Stimulated activated CD4-positive, alpha-beta T cell treated with anti-CD3 and anti-CD28 coated beads, Interleukin-12 subunit alpha, Interleukin-12 subunit beta, amount 100 ng/mL, for 24 hours (primary cell): ENCODE measurements around the gene OLFM1.
"Not testable (repeated sequence)": the region's sequence is repeated elsewhere in the genome, so short reads cannot be mapped to it uniquely, and the experiment has no call there.

Source experiments
- DNase-seq, 2 experiments: peaks; one replicate each; pipeline ENCODE4 v3.0.0-alpha.2; 2020; ENCODE audit warnings: low read depth in 2 of 2

Gene OLFM1

DNA sequence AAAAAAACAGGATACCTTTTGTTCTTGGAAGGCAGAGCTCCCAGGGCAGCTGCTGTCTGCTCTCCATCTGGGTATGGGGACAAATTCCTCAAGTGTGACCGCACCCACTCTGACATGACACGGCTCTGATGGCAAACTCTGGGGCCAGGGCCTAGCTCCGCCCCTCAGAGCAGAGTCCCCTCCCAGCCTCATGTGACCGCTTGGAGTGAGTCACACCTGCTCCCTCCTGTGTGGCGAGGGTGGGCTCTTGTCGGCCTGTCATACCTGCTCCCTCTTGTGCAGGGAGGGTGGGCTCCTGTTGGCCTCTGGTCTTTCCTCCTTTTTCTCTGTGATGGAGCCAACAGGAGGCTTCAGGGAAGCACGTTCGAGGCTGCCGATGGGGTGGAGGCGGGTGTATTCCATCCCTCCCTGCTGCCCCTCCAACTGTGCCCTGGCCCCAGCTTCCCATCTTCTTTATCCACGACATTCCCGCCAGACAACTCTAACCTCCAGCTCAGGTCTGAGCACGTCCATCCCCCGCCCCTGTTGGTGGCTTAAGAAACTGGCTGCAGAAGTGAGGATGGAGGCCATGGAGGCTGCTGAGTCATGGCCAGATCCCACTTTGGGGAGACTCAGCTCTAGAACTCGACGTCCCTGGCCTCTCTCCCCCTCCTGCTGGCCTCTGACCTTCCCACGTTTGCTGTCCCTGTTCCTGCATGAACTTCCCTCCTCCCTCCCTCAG is 65.3 kb downstream of the OLFM1 start:
- DNase-seq = no peak

DNA sequence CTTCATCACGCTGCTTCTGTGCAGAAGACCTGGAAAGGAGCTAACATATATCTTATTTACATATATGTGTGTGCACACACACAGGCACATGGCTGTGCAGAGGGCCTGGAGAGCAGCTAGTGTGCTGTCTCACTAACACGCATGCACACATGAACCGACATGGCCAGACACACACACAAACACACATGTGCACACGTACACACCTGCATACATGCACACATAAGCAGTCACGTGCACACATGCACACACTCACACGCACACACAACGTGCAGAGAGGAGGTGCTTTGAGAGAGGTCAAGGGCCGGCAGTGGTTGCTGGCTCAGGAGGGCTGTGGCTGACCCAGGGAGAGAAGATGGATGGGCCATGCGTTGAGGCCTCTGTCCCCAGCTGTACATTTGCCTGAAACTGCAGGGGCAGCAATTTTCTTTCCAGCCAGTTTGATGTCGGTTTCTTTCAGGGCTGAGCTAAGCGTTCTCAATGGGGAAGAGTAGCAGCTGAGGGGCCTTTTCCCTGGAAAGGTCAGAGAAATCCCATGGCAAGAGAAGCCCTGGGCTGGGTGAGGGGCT is 66.7 kb downstream of the OLFM1 start:
- DNase-seq = no peak

DNA sequence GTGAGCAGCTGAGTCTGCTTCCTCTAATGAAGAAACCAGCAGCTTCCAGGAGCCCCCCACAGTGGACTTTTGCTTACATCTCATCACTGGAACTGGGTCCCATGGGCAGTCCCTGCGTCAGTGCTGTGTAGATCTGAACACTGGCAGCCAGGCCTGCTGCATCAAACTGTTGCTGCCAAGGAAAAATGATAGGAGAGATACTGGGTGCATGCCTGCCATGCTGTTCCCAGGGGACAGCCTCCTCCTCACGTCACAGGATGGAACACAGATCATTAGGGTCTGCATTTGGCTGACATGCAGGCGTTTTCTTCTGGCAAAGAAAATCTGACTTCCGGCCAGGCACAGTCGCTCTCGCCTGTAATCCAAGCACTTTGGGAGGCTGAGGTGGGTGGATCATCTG is 67.9 kb downstream of the OLFM1 start:
- no peak for DNase-seq

DNA sequence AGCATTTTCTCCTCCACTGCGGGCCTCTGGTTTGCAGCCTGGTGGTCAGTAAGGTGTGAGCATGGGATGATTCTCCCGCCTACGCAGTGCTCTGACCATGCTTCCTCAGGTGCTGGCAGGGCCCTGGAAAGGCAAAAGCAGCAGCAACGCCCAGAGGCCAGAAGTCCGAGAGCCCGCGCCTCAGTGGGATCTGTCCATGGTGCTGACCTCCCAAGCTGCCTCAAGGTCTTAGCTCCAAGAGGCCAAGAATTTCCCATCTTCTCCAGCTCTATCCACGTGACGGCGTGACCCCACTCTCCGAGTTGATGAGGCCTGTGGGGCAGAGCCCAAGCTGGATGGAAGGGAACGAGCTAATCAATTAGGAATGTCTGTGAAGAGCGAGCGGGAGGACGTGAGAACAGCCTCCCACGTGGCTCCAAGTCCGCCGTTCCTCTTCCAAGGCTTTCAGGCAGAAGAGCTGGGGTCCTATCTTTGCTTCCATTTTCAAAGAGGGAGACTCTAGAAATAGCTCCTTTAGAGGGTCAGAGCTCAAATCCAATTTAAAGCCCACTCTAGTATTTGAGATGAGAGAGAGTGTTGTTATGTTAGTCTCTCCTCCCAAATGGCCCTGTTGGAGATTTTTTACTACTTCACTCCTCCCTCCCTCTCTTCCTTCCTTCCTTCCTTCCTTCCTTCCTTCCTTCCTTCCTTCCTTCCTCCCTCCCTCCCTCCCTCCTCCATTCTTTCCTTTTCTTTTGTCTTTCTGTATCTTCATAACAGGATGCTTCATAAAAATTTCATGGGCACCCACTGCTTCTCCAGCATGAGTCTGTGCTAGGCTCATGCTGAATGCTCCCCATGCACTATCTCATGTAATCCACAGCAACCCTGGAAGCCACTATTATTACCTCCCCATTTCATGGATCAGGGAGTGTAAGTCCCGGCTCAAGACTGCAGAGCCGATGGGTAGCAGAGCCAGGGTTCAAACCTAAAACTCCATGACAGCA is 69.3 kb downstream of the OLFM1 start:
- no peak for DNase-seq

DNA sequence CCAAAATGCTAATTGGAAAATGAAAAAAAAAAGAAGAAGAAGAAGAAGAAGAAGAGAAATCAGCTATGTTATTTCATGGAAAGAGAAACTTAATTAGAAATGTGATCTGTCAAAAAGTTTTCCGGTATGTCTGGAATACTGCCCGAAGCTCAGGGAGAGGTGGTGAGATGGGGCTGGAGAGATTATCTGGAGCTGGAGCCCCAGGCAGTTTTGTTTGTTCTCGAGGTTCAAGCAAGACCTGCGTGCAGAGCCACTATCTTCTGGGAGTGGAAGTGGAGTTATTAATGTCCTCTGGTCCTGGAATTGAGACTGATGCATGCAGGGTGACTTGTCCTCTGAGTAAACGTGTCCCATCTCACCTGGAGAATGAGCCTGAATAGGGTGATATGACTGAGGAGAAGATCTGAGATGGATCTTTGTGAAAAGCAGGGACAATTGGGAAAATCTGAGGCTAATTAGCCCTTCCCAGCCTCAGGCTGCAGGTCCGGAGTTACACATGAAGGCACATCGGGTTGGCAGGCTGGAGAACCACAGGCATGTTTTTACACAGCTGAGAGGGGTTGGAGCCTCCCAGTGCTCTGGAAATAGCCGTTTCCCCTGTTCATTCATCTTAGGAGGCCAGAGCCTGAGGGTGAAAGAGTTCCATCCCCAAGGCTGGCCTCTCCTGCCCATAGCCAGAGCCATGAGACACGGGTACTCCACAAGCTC is 70.5 kb downstream of the OLFM1 start:
- no peak for DNase-seq

DNA sequence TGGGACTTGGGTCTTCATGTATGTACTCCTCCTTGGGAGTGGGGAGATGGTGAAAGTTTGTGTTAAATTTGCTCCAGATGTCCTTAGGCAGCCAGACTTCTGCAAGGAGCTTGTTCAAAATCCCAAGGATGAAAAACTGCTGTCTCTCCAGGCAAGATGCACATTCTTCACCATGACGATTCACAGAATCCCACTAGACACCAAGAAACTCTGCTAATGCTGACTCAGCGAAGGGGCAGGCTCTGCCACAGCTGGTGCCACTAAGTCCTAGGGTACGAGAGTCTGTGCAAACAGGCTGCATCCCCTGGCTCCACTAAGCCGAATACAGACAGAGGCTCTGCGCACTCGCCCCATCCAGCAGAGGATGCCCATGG is 71.1 kb downstream of the OLFM1 start:
- DNase-seq = no peak

DNA sequence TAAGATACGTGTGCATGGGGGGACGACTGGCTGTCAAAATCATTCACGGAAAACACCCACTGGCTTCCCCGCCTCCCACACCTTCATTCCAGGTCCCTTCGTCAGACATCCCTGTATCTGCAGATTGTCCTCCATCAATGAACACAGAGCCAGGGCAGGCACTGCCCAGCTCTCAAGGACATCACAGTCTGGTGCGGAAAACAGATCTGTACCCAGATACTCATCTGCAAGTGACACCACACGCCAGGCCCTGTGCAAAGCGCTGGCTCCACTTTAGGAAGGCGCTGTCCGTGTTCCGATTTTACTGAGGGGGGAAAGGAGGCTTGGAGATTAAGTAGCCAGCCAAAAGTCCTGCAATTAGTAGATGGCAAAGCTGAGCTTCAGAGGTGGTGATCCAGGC is 72.3 kb downstream of the OLFM1 start:
- no peak for DNase-seq

DNA sequence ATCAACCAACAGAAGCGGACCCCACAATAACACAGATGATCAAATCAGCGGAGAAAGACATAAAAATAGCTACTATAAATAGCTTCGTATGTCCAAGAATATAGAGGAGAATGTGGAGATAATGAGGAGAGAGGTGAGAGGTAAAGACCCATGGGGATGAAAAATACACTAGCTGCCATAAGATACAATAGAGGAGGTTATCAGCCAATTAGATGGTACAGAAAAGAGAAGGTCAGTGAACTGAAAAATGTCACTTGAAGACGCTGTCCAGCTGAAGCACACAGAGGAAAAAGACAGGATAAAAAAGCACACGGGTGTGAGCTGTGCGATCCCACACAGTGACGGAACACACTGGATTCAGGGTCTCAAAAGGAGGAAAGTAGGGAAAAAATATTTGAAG is 73.4 kb downstream of the OLFM1 start:
- no peak for DNase-seq

DNA sequence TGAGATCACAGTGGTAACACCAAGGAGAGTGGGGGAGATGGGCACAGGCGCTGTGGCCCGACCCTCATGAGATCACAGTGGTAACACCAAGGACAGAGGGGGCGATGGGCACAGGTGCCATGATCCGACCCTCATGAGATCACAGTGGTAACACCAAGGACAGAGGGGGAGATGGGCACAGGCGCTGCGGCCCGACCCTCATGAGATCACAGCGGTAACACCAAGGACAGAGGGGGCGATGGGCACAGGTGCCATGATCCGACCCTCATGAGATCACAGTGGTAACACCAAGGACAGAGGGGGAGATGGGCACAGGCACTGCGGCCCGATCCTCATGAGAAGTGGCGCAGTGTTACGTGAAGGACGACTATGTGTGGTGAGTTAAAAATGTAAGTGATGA is 75.1 kb downstream of the OLFM1 start:
- DNase-seq = not testable (repeated sequence)

DNA sequence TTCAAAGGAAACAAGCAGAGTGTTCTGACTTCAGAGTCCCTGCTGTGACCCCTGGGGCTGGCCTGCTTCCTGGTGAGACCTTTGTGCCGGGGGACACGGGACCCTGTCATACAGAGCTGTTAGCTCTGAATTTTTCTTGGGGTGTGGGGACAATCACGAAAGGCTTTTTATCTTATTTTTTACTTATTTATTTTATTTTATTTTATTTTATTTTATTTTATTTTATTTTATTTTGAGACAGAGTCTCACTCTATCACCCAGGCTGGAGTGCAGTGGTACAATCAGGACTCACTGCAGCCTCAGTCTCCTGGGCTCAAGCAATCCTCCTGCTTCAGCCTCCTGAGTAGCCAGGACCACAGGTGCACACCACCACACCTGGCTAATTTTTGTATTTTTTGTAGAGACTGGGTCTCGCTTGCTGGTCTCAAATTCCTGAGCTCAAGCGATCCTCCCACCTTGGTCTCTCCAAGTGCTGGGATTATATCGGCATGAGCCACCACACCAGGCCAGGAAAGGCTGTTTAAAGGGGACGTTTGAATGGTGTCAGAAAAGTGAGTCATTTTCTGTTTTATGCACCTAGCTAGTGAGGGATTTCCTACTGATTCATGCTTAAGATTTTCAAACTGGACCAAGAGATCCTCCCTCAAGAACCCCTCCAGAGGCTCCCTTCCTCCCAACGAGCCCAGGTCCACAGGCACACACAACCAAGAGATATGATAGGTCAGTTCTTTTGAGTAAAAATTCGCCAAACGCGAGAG is 75.7 kb downstream of the OLFM1 start:
- DNase-seq = no peak

DNA sequence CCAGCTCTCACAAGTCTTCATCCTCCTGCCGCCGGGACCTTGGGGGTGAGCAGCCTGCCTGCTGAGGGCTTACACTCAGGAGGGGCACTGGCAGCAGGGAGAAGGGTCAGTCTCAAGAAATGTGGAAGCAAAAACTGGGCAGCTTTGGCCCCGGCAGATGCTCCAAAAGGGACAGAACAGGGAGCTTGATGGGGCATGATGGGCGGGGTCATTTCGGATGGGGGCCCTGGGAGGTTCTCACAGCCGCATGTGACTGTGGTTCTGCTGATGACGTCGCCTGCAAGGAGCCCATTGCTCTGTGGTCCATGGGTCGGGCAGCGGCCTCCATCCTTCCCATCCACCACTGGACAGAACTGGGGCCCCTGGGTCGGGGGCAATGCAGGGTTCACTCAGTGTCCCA is 76.6 kb downstream of the OLFM1 start:
- DNase-seq = no peak

DNA sequence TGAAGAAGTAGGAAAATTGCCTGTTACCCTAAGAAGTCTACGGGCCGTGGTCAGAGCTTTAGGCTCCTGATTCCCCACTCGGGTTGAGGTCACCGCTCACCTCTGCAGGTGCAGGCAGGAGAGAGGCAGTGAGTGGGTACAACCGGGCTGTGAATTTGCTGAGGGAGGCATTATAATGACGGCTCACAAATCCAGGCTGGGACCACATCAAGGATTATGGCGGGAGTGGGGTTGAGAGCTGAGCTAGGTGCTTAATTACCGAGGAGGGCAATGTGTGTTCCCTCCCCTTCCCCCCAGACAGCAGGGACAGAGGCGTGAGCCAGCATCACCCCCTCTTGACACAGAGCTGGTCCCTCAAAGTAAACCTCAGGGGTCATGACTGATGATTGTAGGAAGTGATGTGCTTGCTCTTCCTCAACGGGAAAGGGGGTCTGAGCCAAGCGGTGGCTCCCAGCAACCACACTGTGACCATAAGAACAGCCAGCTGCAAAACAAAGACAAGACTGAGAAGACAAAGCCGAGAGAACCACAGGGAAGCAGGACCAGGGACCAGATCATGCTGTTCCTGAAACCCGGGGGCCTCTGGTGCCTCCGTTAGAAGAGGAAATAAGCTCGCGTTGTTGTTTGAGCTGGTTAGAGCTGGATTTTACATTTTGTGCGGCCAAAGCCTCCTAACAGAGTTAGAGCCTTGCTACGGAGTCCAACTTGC is 77.7 kb downstream of the OLFM1 start:
- no peak for DNase-seq

DNA sequence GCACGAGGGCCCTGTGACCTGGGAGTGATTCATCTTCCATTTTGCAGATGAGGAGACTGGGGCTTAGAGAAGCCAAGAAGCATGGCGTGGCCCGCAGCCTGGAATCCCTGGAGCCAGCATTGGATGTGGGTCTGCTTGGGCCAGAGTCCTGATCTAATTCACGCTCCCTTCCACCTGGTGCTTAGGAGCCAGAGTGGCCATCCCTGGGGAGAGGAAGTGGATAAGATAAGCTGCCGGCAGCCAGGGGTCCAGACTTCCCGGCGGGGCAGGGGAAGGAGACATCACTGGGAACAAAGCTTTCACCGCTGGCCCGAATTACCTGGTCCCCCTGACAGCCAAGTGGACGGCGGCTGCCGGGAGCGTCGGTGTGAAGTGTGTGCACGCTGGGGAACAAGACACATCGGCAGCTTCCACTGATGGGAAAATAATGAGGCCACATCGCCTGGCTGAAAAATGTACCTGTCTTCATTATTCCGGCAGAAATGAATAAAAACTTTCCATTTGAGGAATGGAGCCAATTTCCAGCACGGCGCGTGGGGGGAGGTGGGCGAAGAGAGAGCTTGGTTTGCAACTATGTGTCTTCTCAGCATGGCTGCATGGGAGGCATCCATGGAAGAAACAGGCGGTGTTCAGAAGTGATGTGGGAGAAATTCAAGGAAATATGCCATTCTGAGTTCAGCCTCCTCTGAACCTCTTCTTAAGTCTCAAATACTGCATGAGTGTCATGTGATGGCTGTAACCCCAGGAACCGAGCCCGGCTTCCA is 78.5 kb downstream of the OLFM1 start:
- no peak for DNase-seq

DNA sequence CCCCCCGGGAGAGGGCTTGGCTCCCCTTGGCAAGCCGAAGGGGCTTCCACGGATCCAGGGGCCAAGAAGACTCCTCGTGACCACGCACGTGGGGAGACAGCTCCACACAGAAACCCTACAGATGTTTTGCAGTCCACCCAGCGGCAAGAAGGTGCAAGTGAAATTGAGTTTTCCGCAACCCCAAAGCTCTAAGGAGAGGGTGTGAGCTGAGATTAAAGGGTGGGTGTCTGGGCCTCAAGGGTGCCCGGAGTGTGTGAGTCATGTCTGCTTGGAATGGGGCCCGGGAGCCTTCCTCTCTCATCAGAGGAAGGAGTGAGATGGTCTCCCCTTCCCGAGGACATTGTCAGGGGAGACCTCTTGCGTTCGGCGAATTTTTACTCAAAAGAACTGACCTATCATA is 79.1 kb downstream of the OLFM1 start:
- DNase-seq = no peak

DNA sequence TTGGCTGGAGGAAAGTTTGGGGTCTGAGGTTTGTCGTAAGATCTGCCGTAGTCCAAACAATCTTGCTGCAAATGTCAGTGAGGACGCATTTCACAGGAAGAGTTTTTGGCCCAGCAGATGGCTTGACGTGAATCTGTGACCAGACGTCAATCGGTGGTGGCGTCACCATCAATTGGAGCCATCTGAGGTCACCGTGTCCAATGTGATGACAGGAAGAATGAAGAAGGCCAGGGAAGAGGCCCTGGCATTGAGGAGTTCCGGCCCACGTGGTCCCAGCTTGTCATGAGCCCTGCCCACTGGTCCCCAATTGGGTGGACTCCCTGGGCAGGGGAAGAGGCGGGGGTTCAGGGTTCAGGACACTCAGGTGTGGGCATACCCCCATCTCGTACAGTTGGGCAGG is 79.9 kb downstream of the OLFM1 start:
- no peak for DNase-seq

DNA sequence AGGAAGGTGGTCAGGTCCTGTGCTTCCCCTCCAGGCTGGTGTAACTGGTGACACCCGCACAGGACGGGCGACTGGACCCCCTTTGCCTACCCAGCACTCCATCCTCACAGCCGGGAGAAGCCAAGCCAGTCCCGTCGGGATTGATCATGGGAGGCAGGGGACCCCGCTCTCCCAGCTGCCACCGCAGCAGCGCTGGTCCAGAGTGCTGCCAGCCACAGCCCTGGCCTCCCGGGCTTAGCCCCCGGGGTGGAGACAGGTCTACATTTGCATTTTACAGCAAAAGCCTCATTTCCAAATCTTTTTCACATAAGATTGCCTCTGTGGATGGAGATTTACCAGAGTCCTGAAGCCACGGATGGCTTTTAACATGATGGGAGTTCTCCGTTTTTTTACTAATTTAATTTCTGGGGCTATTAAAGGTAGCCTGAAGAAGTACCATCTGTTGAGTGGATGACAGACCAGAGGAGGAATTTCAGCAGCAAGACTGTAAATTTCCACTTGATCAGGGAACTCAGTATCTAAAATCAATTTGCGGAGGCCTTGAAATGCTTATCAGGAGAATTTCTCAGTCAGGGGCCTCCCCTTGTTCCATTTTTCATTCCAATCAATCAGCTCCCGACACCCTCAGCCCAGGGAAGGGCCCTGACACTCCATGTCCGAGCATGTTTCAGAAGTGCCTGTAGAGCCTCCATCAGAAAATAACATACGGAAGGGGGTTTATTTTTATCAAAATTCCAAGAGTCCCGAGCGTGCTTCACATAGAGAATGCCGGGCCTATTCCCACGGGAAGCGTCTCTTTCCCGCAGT is 80.6 kb downstream of the OLFM1 start:
- no peak for DNase-seq

DNA sequence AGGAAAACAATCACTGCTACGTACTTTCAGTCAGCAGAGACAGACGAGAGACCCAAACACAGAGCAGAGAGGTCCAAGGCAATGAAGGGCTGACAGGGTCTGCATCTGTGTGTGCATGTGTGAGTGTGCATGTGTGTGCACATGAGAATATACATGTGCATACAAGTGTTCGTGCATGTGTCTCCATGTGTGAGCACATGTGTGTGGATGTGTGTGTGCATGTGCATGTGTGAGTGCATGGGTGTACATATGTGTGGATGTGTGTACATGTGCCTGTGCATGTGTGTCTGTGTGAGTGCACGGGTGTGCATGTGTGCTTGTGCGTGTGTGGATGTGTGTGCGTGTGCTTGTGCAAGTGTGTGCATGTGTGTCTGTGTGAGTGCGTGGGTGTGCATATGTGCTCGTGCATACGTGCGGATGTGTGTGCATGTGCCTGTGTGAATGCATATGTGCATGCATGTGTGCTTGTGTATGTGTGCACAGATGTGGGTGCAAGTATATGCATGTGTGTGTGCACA is 82.3 kb downstream of the OLFM1 start:
- DNase-seq = no peak

DNA sequence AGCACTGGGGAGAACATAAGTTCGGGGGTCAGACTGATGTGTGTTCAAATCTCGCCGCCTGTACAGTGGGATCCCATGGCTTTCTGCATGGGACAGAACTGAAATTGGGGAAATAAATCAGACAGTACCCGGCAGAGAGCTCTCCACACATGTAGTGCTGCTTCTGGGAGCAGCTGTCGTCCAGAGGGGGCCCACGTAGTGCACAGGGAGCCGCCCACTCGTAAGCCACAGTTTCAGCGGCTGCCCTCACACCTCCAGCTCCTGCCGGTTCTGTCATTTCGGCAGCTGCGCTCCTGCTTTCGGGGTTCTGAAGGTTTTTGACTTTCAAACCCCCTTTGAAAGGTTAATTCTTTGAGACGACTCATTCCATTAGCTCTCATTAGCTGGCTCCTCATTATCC is 83.1 kb downstream of the OLFM1 start:
- DNase-seq = no peak
